Right forelimb (tissue), 1 donor: Measurements from ENCODE around the gene USP34.

Source experiments
- DNase-seq: peaks from one replicate; pipeline ENCODE4 v3.0.0-alpha.2; 2018

USP34 gene

DNA sequence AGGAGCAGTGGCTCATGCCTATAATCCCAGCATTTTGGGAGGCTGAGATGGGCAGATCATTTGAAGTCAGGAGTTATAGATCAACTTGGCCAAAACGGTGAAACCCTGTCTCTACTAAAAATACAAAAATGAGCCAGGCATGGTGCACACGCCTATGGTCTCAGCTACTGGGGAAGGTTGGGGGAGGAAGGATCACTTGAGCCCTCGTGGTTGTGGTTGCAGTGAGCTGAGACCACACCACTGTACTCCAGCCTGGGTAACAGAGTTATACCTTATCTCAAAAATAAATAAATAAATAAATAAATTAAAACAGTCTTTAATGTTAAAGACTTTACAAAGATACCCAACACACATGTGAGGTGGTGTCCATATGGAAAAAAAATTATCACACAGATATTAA is 174.9 kb downstream of the USP34 start:
- no peak for DNase-seq

DNA sequence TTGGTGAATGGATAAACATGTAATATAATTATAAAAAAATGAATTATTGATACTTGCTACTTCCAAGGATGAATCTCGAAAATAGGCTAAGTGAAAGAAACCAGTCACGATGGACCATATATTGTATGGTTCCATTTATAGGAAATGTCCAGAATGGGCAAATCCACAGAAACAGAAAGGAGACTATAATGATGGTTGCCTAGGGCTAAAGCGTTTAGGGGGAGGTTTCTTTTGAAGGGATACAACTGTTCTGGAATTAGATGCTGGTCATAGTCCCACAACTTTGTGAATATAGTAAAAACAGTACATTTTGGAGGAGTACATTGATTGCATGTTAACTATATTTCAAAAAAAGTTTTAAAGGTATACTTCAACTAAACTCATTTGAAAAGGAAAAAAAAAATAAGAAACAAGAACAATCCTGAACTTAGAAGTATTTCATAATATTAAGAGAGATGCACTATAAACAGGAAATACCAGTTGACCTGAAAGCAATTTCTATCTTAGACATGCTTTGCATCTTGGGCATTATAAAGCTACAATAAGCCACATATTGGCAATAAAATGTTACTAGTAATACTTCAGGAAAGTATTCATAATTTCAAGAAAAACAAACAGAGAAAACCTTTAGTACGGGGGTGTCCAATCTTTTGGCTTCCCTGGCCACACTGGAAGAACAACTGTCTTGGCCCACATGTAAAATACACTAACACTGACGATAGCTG is 178.9 kb downstream of the USP34 start:
- DNase-seq, result no peak

DNA sequence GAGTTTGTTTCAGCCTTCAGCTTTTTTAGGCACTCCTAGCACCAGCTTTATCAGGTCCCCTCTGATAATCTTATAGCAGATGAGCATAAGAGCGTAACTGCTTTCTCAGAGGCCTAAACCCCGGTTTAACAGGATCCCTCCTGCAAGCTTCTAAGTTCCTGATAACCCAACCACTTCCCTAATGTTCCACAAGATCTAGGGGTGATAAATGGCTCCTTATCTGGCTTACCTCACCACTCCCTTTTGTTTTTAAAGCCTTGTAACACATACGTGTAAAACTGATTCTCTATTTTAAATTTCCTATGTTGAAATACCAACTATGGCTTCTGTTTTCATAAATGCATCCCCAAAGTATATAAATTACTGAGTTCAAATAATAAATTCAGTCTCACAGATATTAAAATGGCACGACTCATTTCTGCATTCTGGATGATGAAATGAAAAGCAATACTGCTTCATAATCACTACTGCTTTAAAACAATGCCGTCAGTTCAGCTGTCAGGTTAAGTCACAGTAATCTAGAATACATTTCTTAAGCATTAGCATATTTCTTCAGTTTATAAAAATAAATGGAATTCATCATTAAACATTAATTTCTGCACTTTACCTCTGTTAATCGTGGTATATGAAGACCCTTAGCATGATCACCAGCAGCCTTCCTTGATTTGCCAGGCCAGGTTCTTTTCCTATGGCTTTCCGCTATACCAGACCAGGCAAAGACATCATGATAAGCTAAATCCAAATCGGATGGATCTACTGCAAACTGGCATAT is 182.6 kb downstream of the USP34 start:
- no peak for DNase-seq

DNA sequence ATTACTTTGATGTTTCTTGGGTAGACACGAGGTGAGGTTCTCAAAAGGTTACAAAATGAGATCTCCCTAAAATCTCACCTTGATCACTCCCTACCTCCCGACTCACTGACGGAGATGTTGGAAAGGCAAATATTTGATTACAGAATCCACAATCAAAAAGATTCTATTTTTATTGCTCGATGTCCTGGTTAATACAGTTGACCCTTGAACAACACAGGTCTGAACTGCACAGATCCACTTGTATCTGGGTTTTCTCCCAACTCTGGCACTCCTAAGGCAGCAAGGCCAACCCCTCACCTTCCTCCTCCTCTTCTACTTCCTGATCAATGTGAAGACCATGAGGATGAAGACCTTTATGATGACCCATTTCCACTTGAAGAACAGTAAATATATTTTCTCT is 183.6 kb downstream of the USP34 start:
- DNase-seq, result no peak

DNA sequence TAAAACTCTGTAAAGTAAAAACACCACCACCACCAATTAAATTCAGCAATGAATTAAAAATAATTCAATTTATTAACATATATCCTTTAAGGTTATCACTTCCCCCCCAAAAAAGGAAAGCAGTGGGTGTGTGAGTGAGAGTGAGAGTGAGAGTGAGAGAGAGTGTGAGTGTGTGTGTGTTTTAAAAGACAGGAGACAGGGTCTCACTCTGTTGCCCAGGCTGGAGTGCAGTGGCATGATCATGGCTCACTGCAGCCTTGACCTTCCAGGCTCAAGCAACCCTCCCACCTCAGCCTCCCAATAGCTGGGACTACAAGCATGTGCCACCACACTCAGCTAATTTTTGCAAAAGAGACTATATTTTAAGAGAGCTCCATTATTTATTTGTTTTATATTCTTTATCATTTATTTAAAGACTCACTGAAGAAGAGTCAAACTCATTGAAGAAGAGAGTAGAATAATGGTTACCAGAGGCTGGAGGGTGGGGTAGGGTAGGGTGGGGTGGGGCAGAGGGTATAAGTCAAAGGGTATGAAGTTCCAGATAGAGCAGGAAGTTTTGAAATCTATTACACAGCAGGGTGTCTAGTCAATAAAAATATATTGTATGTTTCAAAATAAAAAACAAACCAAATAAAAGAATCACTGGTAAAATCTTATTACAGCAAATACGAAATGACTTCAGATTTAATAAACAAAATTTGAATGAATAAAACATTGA is 187.3 kb downstream of the USP34 start:
- DNase-seq, result no peak

DNA sequence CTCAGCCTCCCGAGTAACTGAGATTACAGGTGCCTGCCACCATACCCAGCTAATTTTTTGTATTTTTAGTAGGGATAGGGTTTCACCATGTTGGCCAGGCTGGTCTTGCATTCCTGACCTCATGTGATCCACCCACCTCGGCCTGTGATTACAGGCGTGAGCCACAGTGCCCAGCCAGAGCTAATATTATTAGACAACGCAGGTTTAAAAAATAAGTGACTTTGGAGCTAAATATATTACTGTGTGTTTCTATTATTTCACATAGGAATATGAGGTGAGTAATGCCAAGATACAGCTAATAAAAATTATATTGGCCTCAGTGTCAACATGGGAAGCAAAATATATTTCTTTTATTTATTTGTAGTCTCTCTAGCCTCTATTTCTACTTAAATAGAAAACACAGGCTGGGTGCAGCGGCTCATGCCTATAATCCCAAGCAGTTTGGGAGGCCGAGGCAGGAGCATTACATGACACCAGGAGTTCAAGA is 188.7 kb downstream of the USP34 start:
- DNase-seq, result no peak

DNA sequence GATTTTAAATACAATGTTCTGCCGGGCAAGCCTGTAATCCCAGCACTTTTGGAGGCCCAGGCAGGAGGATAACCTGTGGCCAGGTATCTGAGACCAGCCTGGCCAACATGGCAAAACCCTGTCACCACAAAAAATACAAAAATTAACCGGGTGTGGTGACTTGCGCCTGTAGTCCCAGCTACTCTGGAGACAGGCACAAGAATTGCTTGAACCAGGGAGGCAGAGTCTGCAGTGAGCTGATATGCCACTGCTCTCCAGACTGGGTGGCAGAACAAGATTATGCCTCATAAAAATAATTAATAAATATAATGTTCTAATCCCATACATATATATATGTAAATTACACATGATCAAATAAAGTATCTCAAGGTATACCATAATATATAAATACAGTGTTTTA is 189.6 kb downstream of the USP34 start:
- no peak for DNase-seq

DNA sequence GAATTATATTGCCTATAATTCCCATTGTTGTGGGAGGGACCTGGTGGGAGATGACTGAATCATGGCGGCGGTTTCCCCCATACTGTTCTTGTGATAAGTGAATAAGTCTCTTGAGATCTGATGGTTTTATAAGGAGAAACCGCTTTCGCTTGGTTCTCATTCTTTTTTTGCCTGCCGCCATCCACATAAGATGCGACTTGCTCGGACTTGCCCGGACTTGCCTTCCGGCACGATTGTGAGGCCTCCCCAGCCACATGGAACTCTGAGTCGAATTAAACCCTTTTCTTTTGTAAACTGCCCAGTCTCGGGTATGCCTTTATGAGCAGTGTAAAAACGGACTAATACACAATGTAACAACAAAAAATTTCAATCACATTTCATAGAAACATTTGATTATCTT is 193.1 kb downstream of the USP34 start:
- no peak for DNase-seq

DNA sequence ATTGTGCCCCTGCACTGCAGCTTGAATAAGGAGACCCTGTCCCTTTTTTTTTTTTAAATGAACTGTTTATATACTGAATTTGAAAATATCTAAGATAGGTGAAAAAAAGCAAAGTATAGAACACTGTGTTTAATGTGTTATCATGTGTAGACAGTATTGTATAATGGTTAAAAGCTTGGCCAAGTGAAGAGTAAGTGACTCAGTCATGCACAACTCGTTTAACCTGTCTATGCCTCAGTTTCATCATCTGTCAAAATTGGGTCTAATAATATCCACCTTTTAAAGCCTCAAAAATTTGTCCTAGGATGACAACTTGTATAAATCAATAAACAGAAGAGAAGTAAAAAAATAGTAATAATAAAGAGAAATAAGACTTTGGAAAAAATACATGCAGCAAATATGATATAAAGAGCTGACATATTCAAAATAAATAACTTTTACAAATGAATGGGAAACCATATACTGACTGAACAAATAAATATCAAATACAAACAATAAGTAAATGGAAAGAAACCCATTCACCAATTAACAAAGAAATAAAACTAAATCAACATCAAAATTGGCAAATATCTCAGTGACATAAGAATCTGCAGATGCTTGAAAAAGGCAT is 195.2 kb downstream of the USP34 start:
- DNase-seq, result no peak

DNA sequence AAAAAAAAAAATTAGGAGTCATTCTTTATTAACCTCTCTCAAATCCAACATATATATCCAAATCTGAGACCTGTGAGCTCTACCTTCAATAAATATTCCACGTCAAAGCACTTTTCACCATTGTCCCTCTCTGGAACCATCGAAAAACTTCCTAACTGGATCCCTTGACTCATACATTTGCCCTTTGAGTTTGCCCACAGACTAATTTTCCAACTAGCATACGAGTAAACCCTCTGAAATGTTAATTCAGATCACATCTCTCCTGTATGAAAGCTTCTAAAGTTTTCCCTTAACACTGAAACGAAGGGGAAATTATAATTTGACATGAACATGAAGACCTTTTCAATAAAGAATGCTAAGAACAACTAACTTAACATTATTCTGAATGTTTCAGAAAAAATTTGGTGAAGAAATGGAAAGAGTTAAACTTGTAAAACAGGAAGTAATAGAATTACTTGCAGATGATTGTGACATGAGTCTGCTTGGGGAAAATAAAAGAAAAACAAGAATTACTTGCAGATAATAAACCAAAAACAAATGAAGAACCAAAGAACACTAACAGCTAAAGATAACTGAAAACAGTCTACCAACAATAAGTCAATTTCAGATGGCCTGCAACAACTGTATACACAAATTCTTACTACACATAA is 198.3 kb downstream of the USP34 start:
- no peak for DNase-seq

DNA sequence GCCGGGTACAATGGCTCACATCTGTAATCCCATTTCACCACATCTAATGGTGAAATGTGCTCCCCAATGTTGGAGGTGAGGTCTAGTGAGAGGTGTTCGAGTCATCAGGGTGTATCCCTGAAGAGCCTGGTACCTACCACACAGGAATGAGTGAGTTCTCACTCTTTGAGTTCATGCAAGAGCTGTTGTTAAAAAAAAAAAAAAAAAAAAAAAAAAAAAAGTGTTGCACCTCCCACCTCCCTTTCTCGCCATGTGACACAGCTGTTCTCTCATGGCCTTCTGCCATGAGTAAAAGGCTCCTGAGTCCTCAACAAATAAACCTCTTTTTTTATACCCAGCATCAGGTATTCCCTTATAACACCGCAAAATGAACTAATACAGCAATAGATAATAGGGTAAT is 202.6 kb downstream of the USP34 start:
- no peak for DNase-seq

DNA sequence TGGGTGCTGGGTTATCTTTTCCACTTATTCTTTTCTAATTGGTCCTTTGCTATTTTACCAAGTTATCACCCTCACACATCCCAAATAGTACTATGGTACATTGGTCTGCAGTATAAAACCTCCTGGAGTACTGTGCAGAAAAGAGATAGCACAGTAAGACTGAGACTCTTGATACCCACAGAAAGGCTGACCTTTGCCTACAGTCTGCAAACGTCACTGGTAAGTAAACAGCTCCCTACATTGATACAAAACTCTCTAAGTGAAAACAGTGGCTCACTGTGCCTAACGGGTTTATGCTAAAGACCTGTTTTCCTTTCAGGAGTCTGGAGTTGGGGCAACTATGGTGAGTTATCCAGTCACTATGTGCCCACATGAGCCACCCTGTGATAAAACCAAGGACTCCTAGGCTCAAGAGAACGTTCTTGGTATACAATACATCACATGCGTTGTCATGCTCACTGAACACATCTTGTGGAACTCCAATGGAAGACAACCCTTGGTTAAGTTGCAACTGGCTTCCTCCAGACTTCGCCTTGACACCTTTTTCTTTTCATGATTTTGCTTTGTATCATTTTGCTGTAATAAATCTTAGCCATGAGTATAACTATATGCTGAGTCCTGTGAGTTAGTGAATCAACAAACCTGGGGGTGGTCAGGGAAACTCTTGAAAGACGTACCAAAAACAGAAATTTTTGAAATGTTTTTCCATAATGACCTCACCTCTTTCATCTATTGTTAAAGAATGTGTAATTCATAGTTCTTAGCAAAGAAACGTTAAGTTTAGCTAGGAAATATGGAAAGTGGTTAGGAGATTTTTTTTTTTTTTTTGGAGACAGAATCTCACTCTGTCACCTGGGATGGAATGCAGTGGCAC is 204.0 kb downstream of the USP34 start:
- DNase-seq, result no peak

DNA sequence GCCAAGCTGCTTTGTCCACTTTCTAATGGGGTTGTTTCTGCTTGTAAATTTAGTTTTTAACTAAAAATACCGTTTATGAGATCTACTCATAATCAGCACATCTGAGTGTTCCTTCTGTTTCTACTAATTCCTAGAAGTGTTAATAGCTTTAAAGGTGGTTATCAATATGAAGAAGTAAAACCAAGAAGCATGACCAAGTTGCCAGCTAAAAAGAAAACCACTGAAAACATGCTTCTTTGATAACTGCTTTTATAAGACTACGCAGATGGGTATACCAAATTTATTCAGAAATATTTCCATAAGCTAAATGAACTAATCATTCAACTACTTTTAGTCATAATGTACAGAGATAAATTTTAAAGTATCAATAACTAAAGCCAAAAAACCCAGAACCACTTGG is 207.1 kb downstream of the USP34 start:
- DNase-seq, result no peak

DNA sequence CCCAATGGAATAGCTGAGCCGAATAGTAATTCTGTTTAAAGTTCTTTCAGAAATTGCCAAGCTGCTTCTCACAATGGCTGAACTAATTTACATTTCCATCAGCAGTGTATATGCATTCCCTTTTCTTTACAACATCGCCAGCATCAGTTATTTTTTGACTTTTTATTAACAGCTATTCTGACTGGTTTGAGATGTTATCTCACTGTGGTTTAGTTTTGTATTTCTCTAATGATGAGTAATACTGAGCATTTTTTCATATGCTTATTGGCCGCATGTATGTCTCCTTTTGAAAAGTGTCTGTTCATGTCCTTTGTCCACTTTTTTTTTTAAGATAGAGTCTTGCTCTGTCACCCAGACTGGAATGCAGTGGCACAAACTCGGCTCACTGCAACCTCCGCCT is 208.2 kb downstream of the USP34 start:
- DNase-seq, result no peak

DNA sequence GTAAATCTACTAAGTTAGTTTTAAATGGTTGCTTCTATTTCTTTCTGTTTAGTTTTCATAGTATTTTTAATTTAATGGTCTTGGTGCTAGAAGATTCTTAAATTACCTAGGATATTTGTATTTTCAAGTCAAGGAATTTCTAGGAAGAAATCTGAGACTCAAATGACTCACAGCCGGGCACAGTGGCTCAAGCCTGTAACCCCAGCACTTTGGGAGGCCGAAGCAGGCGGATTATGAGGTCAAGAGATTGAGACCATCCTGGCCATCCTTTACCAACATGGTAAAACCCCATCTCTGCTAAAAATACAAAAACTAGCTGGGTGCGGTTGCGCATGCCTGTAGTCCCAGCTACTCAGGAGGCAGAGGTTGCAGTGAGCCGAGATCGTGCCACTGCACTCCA is 213.4 kb downstream of the USP34 start:
- no peak for DNase-seq

DNA sequence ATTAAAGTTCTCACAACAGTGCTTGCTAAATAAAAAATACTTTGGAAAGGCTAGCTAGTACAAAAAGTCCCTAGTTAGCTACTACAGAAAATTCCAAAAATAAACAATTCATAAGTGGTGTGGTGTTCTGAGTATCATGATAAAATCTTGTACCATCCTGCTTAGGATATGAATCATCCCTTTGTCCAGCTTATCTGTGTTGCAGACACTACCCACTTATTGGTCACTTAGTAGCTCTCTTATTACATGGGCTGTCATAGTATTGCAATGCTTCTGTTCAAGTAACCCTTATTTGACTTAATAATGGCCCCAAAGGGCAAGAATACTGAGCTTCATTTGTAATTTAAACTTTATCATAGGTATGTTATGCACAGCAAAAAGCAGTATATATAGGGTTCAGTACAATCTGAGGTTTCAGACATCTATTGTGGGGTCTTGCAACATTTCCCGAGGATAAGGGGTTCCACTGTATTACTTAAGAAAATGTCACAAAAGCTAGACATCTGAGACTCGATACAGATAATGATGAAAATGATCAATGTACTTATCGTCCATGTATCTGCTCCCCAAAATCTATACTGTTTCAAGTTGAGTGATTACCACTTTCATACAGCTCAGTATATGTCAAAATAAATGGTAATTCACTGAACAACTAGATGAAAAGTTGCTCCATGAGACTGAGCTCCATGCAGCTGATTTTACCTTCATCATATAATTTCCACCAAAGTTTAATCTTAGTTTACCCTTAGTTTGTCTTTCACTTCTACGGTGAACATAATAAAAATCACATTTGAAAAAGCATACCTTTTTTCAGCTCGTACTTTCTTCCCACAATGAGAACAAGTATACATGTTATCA is 215.1 kb downstream of the USP34 start:
- DNase-seq, result no peak

DNA sequence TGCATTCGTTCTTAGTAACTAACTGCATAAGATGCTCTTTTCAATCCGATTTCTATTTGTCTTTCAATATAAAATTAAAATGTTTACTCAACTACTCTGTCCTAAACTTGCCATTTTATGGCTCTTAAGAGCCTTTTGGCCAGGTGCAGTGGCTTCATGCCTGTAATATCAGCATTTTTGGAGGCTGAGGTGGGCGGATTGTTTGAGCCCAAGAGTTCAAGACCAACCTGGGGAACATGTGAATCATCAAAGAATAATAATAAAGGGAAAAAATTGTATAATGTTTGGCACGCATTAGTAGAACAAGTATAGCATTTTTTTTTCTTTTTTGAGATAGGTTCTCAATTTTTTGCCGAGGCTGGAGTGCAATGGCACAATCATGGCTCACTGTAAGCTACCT is 216.4 kb downstream of the USP34 start:
- no peak for DNase-seq

DNA sequence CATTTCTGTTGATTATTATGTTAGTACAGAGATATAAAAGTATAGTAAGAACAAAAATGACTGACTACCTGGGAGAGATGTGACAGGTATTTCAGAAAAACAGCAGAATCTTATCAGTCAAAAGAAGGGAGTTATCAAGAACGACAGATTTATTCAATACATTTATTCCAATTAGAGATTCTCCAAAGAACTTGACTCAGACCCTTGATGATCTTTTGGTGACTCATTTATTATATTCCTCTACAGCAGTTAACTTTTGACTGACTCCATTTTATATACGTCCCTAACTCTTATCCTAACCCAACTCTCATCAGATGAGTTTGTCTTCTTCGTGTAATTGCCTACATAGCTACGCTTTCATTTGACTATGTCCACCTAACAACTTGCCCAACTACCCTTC is 217.8 kb downstream of the USP34 start:
- DNase-seq, result no peak

DNA sequence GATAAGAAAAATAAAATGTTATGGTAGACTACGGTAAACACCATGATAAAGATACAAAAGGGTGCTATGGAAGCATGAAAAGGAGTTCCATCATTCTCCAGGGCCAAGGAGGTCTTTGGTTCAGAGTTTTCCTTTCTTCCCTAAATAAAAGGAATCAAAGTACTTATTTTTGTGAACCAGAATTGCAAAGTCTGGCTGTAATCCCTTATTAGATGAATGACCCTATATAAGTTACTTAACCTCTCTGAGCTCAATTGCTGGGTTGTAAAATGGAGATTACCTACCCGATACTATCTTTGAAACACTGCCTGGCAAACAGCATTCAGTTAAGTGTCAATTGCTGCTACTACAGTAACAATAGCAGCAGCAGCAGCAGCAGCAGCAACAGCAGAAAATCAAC is 218.9 kb downstream of the USP34 start:
- no peak for DNase-seq

DNA sequence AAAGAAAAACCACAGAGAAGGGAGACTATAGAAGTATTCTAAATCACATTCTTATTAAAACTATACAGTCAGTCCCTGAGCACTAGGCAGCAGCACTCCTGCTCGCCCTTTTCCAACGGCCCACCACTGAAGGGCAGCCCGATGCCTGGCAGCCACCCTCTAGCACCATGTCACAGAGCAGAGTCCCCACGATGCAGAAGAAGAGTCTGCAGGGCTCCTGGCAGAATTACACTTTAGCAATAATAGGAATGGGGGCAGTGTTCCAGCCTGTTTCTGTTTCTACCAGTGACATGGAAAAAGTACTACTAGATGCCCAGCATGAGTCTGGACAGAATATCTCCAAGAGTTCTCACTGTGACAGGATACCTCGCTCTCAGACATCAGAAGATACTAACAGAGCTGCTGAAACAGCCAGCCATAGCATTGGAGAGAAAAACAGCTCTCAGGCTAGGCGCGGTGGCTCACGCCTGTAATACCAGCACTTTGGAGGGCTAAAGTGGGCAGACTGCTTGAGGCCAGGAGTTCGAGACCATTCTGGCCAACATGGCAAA is 221.3 kb downstream of the USP34 start:
- DNase-seq, result no peak
